ENCODE results near the gene HADHA. TPM values are rescaled to one million over a fixed set of nuclear protein-coding genes. Genes with fewer than 3 reads are reported as not detected.

The HADHA gene
- total RNA-seq, 2 donors from 2014 or later = 80.4 to 108 TPM

- Mint-ChIP-seq H3K36me3 (no peaks in the 10 kb centered on the region), H3K4me3 (no peak overlapping the region), H3K4me1 (ENCODE audit: low read depth in 2 of 2) (peaks cover 3 to 5% of the 10 kb centered on the region in 2 donors), H3K27me3 (peaks cover 6 to 11% of the 10 kb centered on the region in 2 donors), H3K9me3 (no peaks in the 10 kb centered on the region), H3K27ac (no peak overlapping the region)
- ATAC-seq (peak; percentile 59 to 73), DNase-seq (ENCODE audit: low spot score) (no peak)
Measured at GRCh38 chr2:26144953-26145680, 99.3 kb downstream of the HADHA start.

- H3K4me3 Mint-ChIP-seq = no peak overlapping the region
- peaks cover 2 to 8% of the 10 kb centered on the region in 2 donors for H3K27me3 Mint-ChIP-seq
- DNase-seq (ENCODE audit: low spot score) (no peak), ATAC-seq (no peak)
- no peaks in the 10 kb centered on the region for H3K9me3 Mint-ChIP-seq
- no peaks in the 10 kb centered on the region for H3K36me3 Mint-ChIP-seq
- H3K27ac Mint-ChIP-seq = no peak overlapping the region
- H3K4me1 Mint-ChIP-seq (ENCODE audit: low read depth in 2 of 2) = peaks cover 3 to 10% of the 10 kb centered on the region in 2 donors
Measured at GRCh38 chr2:26144031-26144430, 100.4 kb downstream of the HADHA start.

GRCh38 chr2:26141145-26141769, 103.2 kb downstream of the HADHA start:
- Mint-ChIP-seq H3K9me3 (no peaks in the 10 kb centered on the region), H3K4me1 (ENCODE audit: low read depth in 2 of 2) (peaks cover 3 to 11% of the 10 kb centered on the region in 2 donors), H3K27ac (no peak overlapping the region), H3K36me3 (no peaks in the 10 kb centered on the region), H3K27me3 (peaks cover 0 to 2% of the 10 kb centered on the region in 2 donors), H3K4me3 (no peak overlapping the region)
- no peak for DNase-seq (ENCODE audit: low spot score)
- no peak for ATAC-seq

Other genes with a start within 250 kb of the HADHA start
- 100 to 1,000 TPM in 1 of 2 donors, 10 to 100 TPM in 1; 92.2 to 126 TPM for gene RAB10, start 210.5 kb downstream of the HADHA start, total RNA-seq
- gene GAREM2, start 71.5 kb downstream of the HADHA start, total RNA-seq = 1 to 10 TPM; 4.1 TPM
- gene HADHB, start 307 bp upstream of the HADHA start, total RNA-seq = 10 to 100 TPM; 49.1 to 58.1 TPM
- gene SELENOI, start 101.5 kb upstream of the HADHA start, total RNA-seq = 10 to 100 TPM; 38.5 to 64.0 TPM
- 1 to 10 TPM; 2.1 to 7.4 TPM for gene ADGRF3, start 102.2 kb upstream of the HADHA start, total RNA-seq
- not detected for gene DRC1, start 157.3 kb upstream of the HADHA start, total RNA-seq
- under 1 TPM; 0.50 to 0.57 TPM for gene OTOF, start 233.5 kb upstream of the HADHA start, total RNA-seq